NCI-H345 treated with DMSO at 0.1 percent for 48 hours (cell line): ENCODE data around the gene PSEN2.
"Not testable (repeated sequence)": the region's sequence is repeated elsewhere in the genome, so short reads cannot be mapped to it uniquely, and the experiment has no call there.

Source experiments
- DNase-seq: peaks from one replicate; lab custom pipeline; 2025; ENCODE audit not compliant: unreplicated experiment; lab: John Stamatoyannopoulos, UW

PSEN2 gene

GRCh38 chr1:226870401-226871279 lies at the start of gene PSEN2:
Gene PSEN2, plus strand, starts transcription at chr1:226870616. Its CDS starts 11,292 bp downstream, at chr1:226881908.
- DNase-seq: peak; percentile 49

DNA sequence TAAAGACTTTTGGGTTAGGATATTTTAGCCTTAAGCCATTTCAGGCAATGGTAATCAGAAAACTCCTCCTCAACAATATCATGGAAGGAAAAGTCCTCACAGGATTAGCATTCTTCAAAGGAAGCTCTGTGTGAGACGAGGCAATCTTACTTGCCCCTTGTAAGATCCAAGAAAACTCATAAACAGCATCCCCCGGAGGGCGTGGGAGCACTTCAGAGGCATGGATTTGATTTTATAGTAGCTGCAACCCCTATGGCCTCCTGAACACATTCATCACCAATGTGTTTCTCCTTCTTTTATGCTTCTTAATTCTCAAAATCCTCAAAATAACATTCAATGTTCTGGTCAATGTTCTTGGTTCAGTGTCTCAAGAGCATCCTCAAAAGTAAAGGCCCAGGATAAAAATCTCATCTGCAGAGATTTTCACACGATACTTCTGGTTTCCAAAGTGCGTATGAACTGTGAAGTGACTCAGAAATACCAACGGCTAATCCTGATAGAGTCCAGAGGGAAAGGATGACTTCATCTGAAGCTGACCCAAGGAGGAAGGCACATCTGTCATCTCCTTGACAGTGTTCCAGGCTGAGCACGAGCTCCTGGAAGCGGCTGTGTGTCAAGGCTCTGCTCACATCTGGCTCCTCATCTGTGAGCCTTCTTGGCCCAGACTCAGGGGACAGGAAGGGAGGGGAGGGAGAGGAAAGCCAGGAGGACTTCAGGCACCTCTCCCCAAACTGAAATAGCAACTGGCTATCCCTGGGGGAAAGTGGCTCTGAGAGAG lies 49.3 kb upstream of the PSEN2 start:
- DNase-seq: no peak

DNA sequence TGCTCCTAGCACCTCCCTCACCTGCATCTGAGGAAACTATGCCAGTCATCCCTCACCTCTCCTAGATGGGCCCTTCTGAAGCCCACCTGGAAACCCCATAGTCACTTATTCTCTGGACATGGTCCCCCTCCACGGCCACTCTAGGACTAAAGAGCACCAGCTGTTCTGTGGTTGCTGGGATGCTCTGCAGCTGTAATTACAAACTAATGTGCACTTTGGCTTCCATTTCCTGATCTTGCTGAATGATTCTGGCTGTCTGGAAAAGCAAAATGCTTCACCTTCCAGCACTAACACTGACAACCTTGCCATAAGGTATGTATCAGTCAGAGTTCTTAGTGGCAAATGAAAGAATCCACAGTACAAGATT lies 48.7 kb upstream of the PSEN2 start:
- no peak for DNase-seq

DNA sequence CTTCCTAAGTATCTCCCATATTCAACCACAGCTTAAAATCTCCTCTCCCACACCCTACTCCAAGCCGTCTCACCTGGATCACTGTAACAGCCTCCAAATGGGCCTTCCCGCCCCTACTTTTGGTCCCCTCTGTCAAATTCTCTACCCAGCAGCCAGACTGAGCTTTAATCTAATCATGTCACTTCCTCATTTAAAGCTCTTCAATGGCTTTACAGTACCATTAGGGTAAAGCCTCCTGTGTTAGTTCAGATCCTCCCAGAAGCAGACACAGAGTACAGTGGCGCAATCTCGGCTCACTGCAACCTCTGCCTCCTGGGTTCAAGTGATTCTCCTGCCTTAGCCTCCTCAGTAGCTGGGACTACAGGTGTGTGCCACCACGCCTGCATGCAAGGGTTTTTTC lies 46.8 kb upstream of the PSEN2 start:
- no peak for DNase-seq

GRCh38 chr1:226825037-226825745 lies 45.2 kb upstream of the PSEN2 start:
- DNase-seq: no peak

DNA sequence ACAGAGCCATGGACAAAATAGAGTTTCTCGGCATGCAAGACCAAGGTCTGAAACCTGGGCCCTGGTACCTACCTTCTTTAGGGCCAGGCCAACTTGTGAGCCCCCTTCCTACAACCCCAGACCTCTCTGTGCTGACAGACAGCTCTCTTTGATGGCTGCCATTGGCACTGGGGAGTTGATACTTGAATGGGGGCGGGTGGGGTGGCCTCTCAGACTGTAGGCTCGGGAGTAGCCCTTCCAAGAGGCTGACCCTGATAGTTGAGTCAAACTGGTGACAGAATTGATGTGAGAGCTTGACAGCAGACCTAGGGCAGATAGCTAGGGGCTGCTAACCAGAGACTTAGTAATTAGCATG lies 44.7 kb upstream of the PSEN2 start:
- no peak for DNase-seq

DNA sequence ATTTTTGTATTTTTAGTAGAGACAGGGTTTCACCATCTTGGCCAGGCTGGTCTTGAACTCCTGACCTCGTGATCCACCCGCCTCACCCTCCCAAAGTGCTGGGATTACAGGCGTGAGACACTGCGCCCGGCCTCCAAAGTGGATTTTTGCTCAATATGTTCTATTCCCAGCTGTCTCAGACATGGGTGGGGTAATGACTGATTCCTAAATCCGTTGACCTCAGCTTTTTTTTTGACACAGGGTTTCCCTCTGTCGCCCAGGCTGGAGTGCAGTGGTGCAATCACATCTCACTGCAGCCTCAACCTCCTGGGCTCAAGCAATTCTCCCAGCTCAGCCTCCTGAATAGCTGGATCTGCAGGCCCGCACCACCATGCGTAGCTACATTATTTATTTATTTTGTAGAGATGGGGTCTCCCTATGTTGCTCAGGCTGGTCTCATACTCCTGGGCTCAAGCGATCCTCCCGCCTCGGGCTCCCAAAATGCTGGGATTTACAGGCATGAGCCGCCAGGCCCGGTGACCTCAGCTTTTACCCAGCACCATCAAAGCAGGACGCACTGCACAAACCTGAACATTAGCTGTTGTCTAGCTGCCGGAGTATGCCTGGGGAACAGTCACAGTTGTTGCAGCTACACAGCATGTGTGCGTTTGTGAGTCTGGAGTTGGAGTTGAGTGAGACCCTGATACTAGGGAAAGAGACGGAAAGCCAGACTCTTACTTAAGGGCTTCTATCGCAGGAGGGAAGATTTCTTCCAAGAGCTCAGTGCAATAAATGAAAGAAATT lies 43.7 kb upstream of the PSEN2 start:
- no peak for DNase-seq

DNA sequence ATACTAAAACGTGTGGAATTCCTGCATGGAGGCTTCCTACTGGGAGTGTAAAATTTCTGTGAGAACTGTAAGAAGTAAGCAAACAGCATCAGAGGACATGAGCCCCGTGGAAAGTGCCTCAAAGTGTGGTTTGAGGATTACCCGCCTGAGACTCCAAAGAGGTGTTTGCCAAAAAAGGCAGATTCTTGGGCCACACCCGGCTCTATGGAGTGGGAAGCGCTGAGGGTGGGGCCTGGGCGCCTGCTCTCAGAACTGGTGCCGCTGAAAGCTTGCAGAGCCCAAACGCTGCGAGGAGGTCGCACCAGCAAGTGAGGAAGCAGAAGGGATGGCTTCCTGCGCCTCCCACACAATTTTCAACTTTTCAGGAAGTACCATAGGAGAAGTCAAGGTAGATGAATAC lies 43.0 kb upstream of the PSEN2 start:
- DNase-seq: no peak

DNA sequence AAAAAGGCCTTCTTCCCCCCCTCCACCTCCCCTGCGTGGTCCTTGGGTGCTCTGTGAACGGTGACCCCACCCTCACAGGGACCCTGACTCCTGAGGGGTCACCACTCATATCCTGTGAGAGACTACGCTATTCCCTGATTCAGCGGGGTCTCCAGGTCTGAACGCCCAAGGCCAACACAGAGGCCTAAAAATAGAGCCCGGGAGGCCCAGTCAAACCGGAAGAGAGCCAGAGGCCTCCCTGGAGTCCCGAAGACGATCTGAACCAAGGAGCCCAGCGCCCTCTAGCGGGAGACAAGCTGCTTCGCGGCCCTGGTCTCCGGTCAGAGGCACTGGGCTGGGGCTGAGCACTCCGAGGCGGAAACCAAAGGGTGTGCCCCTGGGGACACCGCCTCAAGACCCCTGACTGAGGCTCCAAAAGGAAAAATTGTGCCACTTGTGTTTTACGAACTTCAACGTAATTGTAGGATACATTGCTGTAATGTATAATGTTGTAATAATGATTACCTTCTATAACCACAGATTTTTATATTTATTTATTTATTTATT lies 42.4 kb upstream of the PSEN2 start:
- DNase-seq: peak; percentile 92

- no peak for DNase-seq
These were observed 41.3 kb upstream of the PSEN2 start for GRCh38 chr1:226829105-226829504.

DNA sequence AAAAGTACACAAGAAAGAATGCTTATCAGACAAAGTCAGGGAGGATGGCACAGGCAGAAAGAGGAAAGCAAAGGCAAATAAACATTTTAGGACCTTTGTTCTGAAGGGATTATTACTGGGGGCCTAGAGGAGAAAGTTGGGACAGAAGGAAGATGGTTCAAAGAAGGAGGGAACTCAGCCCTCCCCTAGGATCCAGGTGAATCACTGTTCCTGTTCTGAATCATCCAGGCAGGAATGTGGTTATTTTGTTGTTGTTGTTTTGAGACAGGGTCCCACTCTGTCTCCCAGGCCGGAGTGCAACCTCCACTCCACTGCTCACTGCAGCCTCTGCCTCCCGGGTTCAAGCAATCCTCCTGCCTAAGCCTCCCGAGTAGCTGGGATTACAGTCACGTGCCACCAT lies 38.5 kb upstream of the PSEN2 start:
- DNase-seq: no peak

DNA sequence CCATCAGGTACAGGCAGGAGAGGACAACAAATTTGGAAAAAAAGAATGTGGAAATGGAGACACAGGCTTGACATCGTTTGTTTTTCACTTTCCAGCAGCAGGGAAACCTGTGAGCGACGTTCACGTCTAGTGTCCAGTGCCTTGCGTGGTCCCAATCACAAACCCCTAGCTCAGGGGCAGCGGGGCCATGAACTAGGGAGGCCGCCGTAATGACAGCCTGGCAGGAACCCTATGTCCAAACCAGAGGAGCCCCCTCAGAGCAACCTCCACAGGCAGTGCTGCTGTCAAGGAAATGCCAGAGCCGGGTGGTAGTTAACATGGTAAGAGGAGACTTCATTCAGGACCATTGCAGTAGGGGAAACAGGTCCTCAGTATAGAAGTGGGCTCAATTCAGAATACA lies 37.8 kb upstream of the PSEN2 start:
- no peak for DNase-seq

DNA sequence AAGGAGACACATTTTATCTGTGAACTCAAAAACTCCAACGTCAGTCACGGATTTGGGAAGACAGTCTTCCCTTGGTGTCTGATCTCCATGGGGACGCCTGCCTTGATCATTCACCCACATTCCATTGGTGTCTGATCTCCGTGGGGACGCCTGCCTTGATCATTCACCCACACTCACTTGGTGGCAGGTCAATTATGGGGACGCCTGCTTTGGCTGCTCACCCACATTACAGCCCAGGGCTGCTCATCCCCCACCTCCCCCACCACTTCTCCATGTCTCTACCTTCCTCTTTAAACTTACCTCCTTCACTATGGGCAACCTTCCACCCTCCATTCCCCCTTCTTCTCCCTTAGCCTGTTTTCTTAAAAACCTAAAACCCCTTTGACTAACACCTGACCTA lies 36.2 kb upstream of the PSEN2 start:
- DNase-seq: not testable (repeated sequence)

DNA sequence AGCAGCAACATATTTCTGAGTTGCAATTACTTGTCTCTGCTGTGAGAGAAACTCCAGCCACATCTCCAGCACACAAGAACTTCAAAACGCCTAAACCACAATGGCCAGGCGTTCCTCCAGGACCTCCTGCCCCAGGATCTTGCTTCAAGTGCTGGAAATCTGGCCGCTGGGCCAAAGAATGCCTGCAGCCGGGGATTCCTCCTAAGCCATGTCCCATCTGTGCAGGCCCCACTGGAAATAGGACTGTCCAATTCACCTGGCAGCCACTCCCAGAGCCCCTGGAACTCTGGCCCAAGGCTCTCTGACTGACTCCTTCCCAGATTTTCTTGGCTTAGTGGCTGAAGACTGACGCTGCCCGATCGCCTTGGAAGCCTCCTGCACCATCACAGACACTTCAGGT lies 35.0 kb upstream of the PSEN2 start:
- DNase-seq: not testable (repeated sequence)

- not testable (repeated sequence) for DNase-seq
These were observed 32.5 kb upstream of the PSEN2 start for GRCh38 chr1:226837966-226838365.

DNA sequence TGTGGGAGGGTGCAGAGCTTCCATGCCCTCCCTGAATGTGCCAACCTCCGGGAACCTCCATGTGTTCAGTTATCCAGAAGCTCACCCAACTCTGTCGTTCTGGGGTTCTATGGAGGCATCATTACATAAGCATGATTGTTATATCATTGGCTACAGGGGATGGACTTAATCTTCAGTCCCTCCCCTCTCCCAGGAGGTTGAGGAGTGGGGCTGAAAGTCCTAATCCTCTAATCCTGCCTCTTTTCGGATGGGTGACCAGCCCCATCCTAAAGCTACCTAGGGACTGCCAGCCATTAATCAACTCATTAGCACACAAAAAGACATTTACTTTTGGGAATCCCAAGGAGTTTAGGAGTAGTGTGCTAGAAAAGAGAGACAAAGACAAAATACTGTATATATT lies 32.0 kb upstream of the PSEN2 start:
- DNase-seq: no peak

GRCh38 chr1:226845624-226846023 lies 24.8 kb upstream of the PSEN2 start:
- no peak for DNase-seq

GRCh38 chr1:226846786-226847185 lies 23.6 kb upstream of the PSEN2 start:
- no peak for DNase-seq

- not testable (repeated sequence) for DNase-seq
These were observed 15.9 kb upstream of the PSEN2 start for GRCh38 chr1:226854548-226854947.

- no peak for DNase-seq
These were observed 7.5 kb upstream of the PSEN2 start for GRCh38 chr1:226862890-226863289.

DNA sequence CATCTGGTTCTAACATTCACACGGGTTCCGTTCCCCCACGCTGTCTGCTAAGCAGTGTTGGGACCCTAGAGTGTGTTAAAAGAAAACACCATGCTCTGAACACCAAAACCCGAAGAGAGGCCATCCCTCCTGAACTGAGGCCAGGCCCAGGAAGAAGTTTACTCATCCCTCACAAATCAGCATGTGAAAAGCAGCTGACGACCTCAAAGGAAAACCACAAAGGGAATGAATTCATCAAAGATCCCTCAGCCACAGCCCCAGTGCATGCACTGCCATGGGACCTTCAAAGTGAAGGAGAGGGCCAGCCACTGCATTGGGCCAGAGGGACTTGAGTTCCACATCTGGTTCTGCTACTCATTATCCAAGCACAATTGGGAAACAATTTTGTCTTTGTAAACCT lies 7.0 kb upstream of the PSEN2 start:
- DNase-seq: no peak
